K562 (cell line): ENCODE measurements around the gene PDCD6IP. TPM values are rescaled to one million over a fixed set of nuclear protein-coding genes. Genes with fewer than 3 reads are reported as not detected.
A peak's percentile ranks its signal among the peaks of the same experiment; 100 is the strongest.

Experiments
- ATAC-seq: fragments of 200-7000 bp; cut with Tn5 transposase; 3 replicates; pipeline ENCODE4 v1.9.1; 2020; ENCODE audit warnings: moderate library complexity
- BruUV-seq: library from RNA; stranded (reverse); fragments of 400-500 nt; replicated peaks from 2 replicates; lab custom pipeline; 2021; lab: Mats Ljungman, UMichigan
- CTCF ChIA-PET: fragments of 300-600 bp; formaldehyde crosslinking; extraction: SDS; loops from one replicate; lab custom pipeline; 2021; ENCODE audit warnings: low intra/inter-chr PET ratio; lab: Yijun Ruan, JAX
- POLR2A ChIA-PET: fragments of 300-600, 350-650 bp; sonication (Branson Sonifier 250); formaldehyde crosslinking; extraction: SDS; loops from one replicate; lab custom pipeline; 2021; ENCODE audit warnings: antibody characterized with exemption, inconsistent platforms; lab: Yijun Ruan, JAX
- DNase-seq, 4 experiments: peaks; one replicate each; pipeline versions ENCODE4 v3.0.0 to v3.0.0-alpha.2; 2011 to 2018; ENCODE audit warnings: low spot score in 3 of 4, mixed read lengths in 3 of 4; ENCODE audit errors: extremely low read depth in 1 of 4
- FAIRE-seq: peaks from 2 replicates; lab custom pipeline; 2011; peaks lifted over from hg19 to GRCh38; lab: Jason Lieb, UNC
- H2AFZ ChIP-seq: 2 replicates; pipeline ENCODE4 v1.6.0; 2011; ENCODE audit warnings: low read depth, low read length, control low read depth, inconsistent platforms
- H3K27ac ChIP-seq: fragments of 200-600 bp; 3 replicates; pipeline ENCODE4 v1.8.0; 2011; ENCODE audit warnings: low read depth, mild to moderate bottlenecking, control low read depth, inconsistent platforms, low read length, moderate library complexity, mixed read lengths; ENCODE audit errors: extremely low read depth
- H3K27me3 ChIP-seq, 2 experiments: fragments of 300-600 bp in 1 of 2; 2 replicates in 1 of 2; 3 replicates in 1 of 2; pipeline versions ENCODE4 v1.6.0 to v1.8.0; 2011; ENCODE audit warnings: inconsistent platforms in 2 of 2, low read length in 2 of 2, mild to moderate bottlenecking in 1 of 2, mixed read lengths in 1 of 2, moderate library complexity in 1 of 2; ENCODE audit not compliant: control insufficient read depth in 2 of 2, insufficient read depth in 2 of 2
- H3K36me3 ChIP-seq: fragments of 300-600 bp; 3 replicates; pipeline ENCODE4 v1.8.0; 2011; ENCODE audit warnings: mild to moderate bottlenecking, low read length, inconsistent platforms; ENCODE audit not compliant: control insufficient read depth, insufficient read depth
- H3K4me1 ChIP-seq, 2 experiments: fragments of 200-600 bp in 1 of 2; replicated peaks in 1 of 2; 2 replicates in 1 of 2; 3 replicates in 1 of 2; pipeline versions ENCODE4 v1.5.1 to v1.8.0; 2011; ENCODE audit warnings: inconsistent platforms in 2 of 2, low read length in 2 of 2, mild to moderate bottlenecking in 1 of 2, mixed read lengths in 1 of 2, moderate library complexity in 1 of 2; ENCODE audit not compliant: control insufficient read depth in 2 of 2, insufficient read depth in 2 of 2
- H3K4me2 ChIP-seq: 2 replicates; pipeline ENCODE4 v1.6.1; 2011; ENCODE audit warnings: low read length, control low read depth, inconsistent platforms, mixed read lengths; ENCODE audit not compliant: insufficient read depth
- H3K4me3 ChIP-seq: fragments of 200-600 bp; sonication (generic), shearing (Covaris generic); 2 replicates; pipeline ENCODE4 v1.5.1; 2016; ENCODE audit warnings: control low read depth, inconsistent platforms
- H3K79me2 ChIP-seq: fragments of 200-600 bp; 3 replicates; pipeline ENCODE4 v1.8.0; 2011; ENCODE audit warnings: low read length, inconsistent platforms; ENCODE audit not compliant: control insufficient read depth, insufficient read depth
- H3K9ac ChIP-seq, 2 experiments: 2 replicates each; pipeline versions ENCODE4 v1.6.0 to v1.6.1; 2011; ENCODE audit warnings: low read depth in 2 of 2, low read length in 2 of 2, control low read depth in 1 of 2, inconsistent platforms in 1 of 2, mild to moderate bottlenecking in 1 of 2, mixed read lengths in 1 of 2; ENCODE audit not compliant: insufficient read depth in 1 of 2
- H3K9me1 ChIP-seq: one replicate; pipeline ENCODE4 v1.6.0; 2011; ENCODE audit warnings: inconsistent platforms, mild to moderate bottlenecking, low read length, moderate library complexity; ENCODE audit not compliant: control insufficient read depth, insufficient read depth
- H3K9me3 ChIP-seq: replicated peaks from 2 replicates; pipeline ENCODE4 v1.5.1; 2011; ENCODE audit warnings: low read depth, low read length, inconsistent platforms; ENCODE audit not compliant: control insufficient read depth, insufficient read depth
- H4K20me1 ChIP-seq: replicated peaks from 2 replicates; pipeline ENCODE4 v1.6.1; 2011; ENCODE audit warnings: low read length, inconsistent platforms, mixed read lengths; ENCODE audit not compliant: control insufficient read depth, insufficient read depth
- FOXJ2 ChIP-seq: fragments of 200-800 bp; sonication (Bioruptor generic); IDR thresholded peaks from 2 replicates; pipeline ENCODE4 v1.6.1; 2016; ENCODE audit warnings: missing genetic modification characterization, missing compliant biosample characterization
- MCM2 ChIP-seq: fragments of 450-650 bp; IDR thresholded peaks from 2 replicates; pipeline ENCODE4 v1.6.1; 2017; ENCODE audit warnings: low read depth, mild to moderate bottlenecking
- MITF ChIP-seq: IDR thresholded peaks from 2 replicates; pipeline ENCODE4 v1.6.1; 2014; ENCODE audit warnings: antibody characterized with exemption
- MTA3 ChIP-seq: fragments of 450-650 bp; formaldehyde crosslinking; IDR thresholded peaks from 2 replicates; pipeline ENCODE4 v1.6.1; 2017; ENCODE audit warnings: mild to moderate bottlenecking, borderline replicate concordance
- NFE2L1 ChIP-seq: fragments of 450-650 bp; IDR thresholded peaks from 2 replicates; pipeline ENCODE4 v1.6.1; 2016; ENCODE audit warnings: missing genetic modification characterization, low read depth, mild to moderate bottlenecking, missing compliant biosample characterization, moderate library complexity, borderline replicate concordance
- PPARD ChIP-seq: fragments of 250-450 bp; sonication (Bioruptor Pico); IDR thresholded peaks from 2 replicates; pipeline ENCODE4 v1.8.0; 2022; ENCODE audit warnings: inconsistent platforms, mild to moderate bottlenecking, moderate library complexity
- PRPF4 ChIP-seq: fragments of 200-400 bp; formaldehyde crosslinking; IDR thresholded peaks from one replicate; pipeline ENCODE4 v1.6.1; 2017; ENCODE audit warnings: low read length, low read depth, mild to moderate bottlenecking; ENCODE audit not compliant: insufficient read depth, poor library complexity, severe bottlenecking
- PTRF ChIP-seq: fragments of 450-650 bp; IDR thresholded peaks from 2 replicates; pipeline ENCODE4 v1.6.1; 2016; ENCODE audit warnings: mild to moderate bottlenecking, missing genetic modification characterization, missing compliant biosample characterization
- SMARCA4 ChIP-seq: fragments of 450-650 bp; IDR thresholded peaks from 2 replicates; pipeline ENCODE4 v1.6.1; 2016
- ZBTB43 ChIP-seq: sonication (generic); formaldehyde crosslinking; IDR thresholded peaks from 2 replicates; pipeline ENCODE4 v1.8.0; 2023; ENCODE audit warnings: mild to moderate bottlenecking, missing genetic modification reagents
- ZNF830 ChIP-seq: fragments of 250-450 bp; sonication (Bioruptor Pico); IDR thresholded peaks from 2 replicates; pipeline ENCODE4 v1.5.0; 2021; ENCODE audit warnings: mild to moderate bottlenecking
- WGBS: fragments of 100-300 bp; shearing (Covaris generic); methylation state at CpG from one replicate; pipeline ENCODE4 v1.1.6; 2016; ENCODE audit warnings: low coverage, mixed read lengths; ENCODE audit not compliant: insufficient coverage; ENCODE audit errors: missing lambda C conversion rate; 5-methylcytosine and 5-hydroxymethylcytosine counted together
- in situ Hi-C: fragments of 300-500 bp; cut with MboI; formaldehyde crosslinking; loops from 4 replicates; pipeline ENCODE4 v1.15.0; 2018; ENCODE audit warnings: inconsistent platforms, mixed read lengths
- intact Hi-C: fragments of 100-400 bp; cut with micrococcal nuclease; formaldehyde crosslinking; loops from 2 replicates; pipeline ENCODE4 v1.14.2; 2022
- polyA plus RNA-seq, 8 experiments: library from polyadenylated mRNA; depleted of rRNA in 4 of 8; stranded (reverse) in 5 of 8; unstranded in 3 of 8; fragments of >200 nt; fragmentation: Nextera tagmentation in 2 of 8; fragmentation: Illumina TruSeq in 1 of 8; extraction: Ambion mirVana in 2 of 8; extraction: Trizol in 1 of 8; gene quantifications; 2 replicates each; pipeline versions ENCODE4 v1.2.1 to v1.2.3, GENCODE V29; 2011 to 2014; ENCODE audit warnings: inconsistent platforms in 1 of 8, missing spikeins in 1 of 8
- total RNA-seq, 7 experiments: library from RNA; depleted of rRNA in 6 of 7; stranded (reverse); fragments of >200 nt in 6 of 7; fragmentation: Illumina TruSeq in 2 of 7; extraction: Trizol in 2 of 7; gene quantifications; 2 replicates each; pipeline versions ENCODE4 v1.2.1 to v1.2.3, GENCODE V29; 2011 to 2021; ENCODE audit warnings: low replicate concordance in 1 of 7
- TF ChIP-seq, protein P1 (sequence below), 2 experiments: fragments of 200-800 bp in 1 of 2; sonication (Bioruptor generic) in 1 of 2; sonication (generic) in 1 of 2; formaldehyde crosslinking in 1 of 2; IDR thresholded peaks in 1 of 2; conservative IDR thresholded peaks in 1 of 2; 2 replicates each; pipeline versions ENCODE4 v1.5.0 to v1.6.1; 2016 to 2020; ENCODE audit warnings: missing compliant biosample characterization in 1 of 2, missing genetic modification characterization in 1 of 2, missing genetic modification reagents in 1 of 2
- TF ChIP-seq, protein P2 (sequence below): fragments of 450-650 bp; IDR thresholded peaks from 2 replicates; pipeline ENCODE4 v1.6.1; 2017; ENCODE audit warnings: antibody characterized with exemption

The PDCD6IP gene
- total and polyA plus RNA-seq, 9 of the 15 experiments (the other 6 are each of a cell fraction or from before 2014, with no cell fraction given), result 40.2 to 302 (median 122) TPM

GRCh38 chr3:33792167-33792892, 6.1 kb upstream of the PDCD6IP start:
- no peak overlapping the region for H3K4me3 ChIP-seq
- BruUV-seq, result TSS peak; percentile 84
- H3K36me3 ChIP-seq, result no peaks in the 10 kb centered on the region
- ChIA-PET POLR2A (interaction anchor here (0.6 to 2.4 kb wide), 9 partner anchors 9 to 351 kb away, joined by 3 to 13 read pairs (median 3); no protein-coding TSS in a partner anchor), CTCF (no interaction called here)
- H2AFZ ChIP-seq, result peak overlapping the region; percentile 82
- no peak for DNase-seq
- no peaks in the 10 kb centered on the region for H3K27me3 ChIP-seq
- peak overlapping the region; percentile 55 for H3K4me2 ChIP-seq
- FAIRE-seq, result no peak
- in situ Hi-C loops, result no loop called here
- WGBS, result 43% methylated on average over 5 of the region's 5 CpGs
- H4K20me1 ChIP-seq, result no peaks in the 10 kb centered on the region
- peaks cover 6 to 44% of the 10 kb centered on the region in 2 experiments for H3K4me1 ChIP-seq
- H3K9me3 ChIP-seq, result peaks cover 2% of the 10 kb centered on the region; the same call in 1 of the 2 replicates
- H3K27ac ChIP-seq, result peak overlapping the region; percentile 71
- no peaks in the 10 kb centered on the region for H3K9me1 ChIP-seq
- intact Hi-C loops, result loop anchor here (10.0 kb wide), 2 partner anchors 142 to 678 kb away; partner anchors contain the start of gene CRTAP
- H3K9ac ChIP-seq, result peak overlapping the region in 1 of 2 experiments; percentile 44; a peak in 2 of 4 replicates
- no peak for ATAC-seq
- H3K79me2 ChIP-seq, result 0 out of 3 replicates have a peak, but pooled peaks cover 1% of the 10 kb centered on the region
- no peak for TF ChIP-seq PRPF4
- TF ChIP-seq FOXJ2, result peak; percentile 19; the same call in 1 of the 2 replicates
- TF ChIP-seq MCM2, result no peak
- TF ChIP-seq ZNF830 (CRISPR knock-in tag), result no peak
- no peak for TF ChIP-seq MITF
- TF ChIP-seq PPARD (CRISPR knock-in tag), result no peak
- TF ChIP-seq, protein P1, sequence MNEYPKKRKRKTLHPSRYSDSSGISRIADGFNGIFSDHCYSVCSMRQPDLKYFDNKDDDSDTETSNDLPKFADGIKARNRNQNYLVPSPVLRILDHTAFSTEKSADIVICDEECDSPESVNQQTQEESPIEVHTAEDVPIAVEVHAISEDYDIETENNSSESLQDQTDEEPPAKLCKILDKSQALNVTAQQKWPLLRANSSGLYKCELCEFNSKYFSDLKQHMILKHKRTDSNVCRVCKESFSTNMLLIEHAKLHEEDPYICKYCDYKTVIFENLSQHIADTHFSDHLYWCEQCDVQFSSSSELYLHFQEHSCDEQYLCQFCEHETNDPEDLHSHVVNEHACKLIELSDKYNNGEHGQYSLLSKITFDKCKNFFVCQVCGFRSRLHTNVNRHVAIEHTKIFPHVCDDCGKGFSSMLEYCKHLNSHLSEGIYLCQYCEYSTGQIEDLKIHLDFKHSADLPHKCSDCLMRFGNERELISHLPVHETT (CRISPR knock-in tag; conservative IDR thresholded peaks at IDR 0.05 in 1 of 2, IDR thresholded peaks at IDR 0.05 in 1 of 2), result no peak
- TF ChIP-seq, protein P2, sequence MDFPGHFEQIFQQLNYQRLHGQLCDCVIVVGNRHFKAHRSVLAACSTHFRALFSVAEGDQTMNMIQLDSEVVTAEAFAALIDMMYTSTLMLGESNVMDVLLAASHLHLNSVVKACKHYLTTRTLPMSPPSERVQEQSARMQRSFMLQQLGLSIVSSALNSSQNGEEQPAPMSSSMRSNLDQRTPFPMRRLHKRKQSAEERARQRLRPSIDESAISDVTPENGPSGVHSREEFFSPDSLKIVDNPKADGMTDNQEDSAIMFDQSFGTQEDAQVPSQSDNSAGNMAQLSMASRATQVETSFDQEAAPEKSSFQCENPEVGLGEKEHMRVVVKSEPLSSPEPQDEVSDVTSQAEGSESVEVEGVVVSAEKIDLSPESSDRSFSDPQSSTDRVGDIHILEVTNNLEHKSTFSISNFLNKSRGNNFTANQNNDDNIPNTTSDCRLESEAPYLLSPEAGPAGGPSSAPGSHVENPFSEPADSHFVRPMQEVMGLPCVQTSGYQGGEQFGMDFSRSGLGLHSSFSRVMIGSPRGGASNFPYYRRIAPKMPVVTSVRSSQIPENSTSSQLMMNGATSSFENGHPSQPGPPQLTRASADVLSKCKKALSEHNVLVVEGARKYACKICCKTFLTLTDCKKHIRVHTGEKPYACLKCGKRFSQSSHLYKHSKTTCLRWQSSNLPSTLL, result 0 out of 2 replicates have a peak, but pooled peaks have one; percentile 18
- no peak for TF ChIP-seq MTA3
- peak; percentile 35; the same call in 1 of the 2 replicates for TF ChIP-seq PTRF (tag)
- peak; percentile 12; the same call in 1 of the 2 replicates for TF ChIP-seq SMARCA4
- no peak for TF ChIP-seq ZBTB43 (CRISPR knock-in tag)
- peak; percentile 2; the same call in 1 of the 2 replicates for TF ChIP-seq NFE2L1 (tag)
